Measurements from ENCODE around the gene ADAMTS9.

The ADAMTS9 gene

DNA sequence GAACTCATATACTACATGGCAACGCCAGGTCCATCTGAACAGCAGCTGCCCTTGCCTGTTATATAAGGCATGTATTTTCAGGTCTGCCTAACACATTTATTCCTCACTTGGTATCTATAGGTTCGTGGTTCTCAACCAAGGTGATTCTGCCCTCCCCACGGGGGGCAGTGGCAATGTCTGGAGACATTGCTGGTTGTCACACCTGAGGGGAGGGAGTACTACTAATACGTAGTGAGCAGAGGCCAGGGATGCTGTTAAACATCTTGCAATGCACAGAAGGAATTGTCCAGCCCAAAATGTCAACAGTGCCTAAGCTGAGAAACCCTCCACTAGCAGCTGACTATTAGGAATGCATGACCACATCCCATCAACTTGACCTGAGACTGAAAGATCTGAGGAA, 32.6 kb downstream of the ADAMTS9 start:
- DNase-seq (ENCODE audit: low read depth in 2 of 2, low spot score in 1 of 2): no peak

DNA sequence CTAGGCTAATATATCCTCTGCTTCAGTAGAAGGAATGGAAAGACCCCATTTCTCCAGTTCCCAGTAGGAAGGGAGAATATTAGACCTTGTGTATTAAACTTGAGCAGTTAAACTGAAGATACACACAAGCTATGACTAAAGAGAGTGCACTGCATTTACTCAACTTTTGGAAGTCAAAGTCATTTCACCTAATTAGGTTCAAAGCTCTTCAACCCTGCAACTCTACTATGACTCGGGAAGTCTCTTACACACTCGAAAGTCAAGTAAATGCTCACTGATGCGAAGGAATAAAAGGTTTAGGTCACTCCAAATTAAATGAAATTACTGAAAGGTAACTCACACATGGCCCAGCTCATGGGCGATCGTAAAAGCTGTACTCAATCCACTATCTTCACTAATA, 33.8 kb downstream of the ADAMTS9 start:
- DNase-seq (ENCODE audit: low read depth in 2 of 2, low spot score in 1 of 2): no peak

DNA sequence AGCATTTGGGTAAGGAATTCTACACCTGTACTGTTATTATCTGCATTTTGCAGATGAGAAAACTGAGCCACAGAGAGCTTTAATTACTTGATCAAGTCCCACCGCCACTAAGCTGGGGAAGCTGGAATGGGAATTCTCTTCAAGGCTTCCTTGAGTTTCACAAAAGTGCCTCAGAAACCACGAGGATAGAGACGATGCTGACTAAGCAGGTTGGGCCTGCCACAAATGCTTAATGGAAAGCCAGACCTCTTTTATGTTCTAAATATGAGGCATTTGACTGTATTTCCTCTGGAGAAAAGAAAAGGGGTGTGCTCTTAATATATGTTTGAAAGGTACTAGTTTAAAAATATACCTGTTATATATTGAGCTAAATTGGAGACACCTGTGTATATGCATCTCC, 34.7 kb downstream of the ADAMTS9 start:
- DNase-seq (ENCODE audit: low read depth in 2 of 2, low spot score in 1 of 2): no peak

DNA sequence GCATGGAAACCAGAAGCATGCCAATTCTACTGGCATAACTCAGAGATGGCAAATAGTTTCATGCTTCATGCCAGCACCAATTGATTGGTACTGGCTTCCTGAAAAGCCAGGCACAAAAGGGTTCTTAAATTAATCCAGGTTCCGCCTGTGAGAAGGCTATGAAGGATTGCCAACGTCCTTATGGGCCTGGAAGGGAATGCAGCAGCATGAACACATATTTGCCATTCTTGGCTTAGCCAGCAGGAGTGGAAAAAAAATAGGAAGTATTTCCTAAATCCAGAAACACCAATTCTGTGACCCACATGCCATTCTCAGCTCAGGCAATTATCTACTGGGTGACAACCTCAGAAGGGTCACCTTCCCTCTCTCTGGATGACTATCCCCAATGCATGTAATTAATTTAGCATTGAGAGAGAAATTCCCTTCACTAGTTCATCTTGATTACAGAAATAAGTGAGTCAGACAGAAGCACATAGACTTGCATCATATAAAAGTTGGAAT, 36.0 kb downstream of the ADAMTS9 start:
- no peak for DNase-seq (ENCODE audit: low read depth in 2 of 2, low spot score in 1 of 2)

DNA sequence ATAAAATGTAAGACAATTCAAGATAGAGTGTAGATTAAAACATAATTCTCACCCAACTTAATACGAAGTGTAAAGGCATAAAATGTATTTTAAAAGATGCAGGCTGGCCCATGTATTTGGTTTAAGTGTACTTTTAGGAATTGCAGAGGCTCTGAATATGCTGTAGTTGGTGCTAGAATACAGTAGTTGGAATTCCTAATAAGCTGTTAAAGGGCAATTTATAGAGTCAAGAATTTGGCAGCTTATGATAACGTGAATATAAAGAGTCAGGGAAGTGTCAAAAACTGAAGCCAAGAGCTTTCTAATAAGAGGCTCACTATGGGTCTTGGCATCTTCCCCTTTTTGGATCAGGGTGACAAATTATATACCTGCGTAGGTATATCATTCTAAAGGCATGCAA, 36.5 kb downstream of the ADAMTS9 start:
- DNase-seq (ENCODE audit: low read depth in 2 of 2, low spot score in 1 of 2): no peak

DNA sequence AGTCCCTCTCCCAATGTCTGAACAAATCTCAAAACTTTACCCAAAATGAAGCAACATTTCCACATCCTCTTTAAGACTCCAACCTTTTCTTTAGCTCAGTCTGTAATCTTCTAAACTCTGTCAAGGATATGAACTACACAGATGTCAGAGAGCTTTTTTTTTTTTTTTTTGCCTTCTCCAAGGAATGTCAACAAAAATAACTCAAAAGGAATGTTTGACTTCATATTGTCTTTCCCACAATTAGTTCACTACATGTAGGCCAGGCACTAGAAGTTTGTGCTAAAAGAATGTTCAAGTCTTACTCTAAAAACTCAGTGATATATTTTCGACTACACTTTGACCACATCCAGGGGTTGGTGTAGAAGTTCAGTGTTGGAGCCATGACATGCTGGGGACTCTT, 37.1 kb downstream of the ADAMTS9 start:
- DNase-seq (ENCODE audit: low read depth in 2 of 2, low spot score in 1 of 2): no peak

GRCh38 chr3:64650096-64650622, 37.6 kb downstream of the ADAMTS9 start:
- no peak for DNase-seq (ENCODE audit: low read depth in 2 of 2, low spot score in 1 of 2)

GRCh38 chr3:64648927-64649906, 38.6 kb downstream of the ADAMTS9 start:
- no peak for DNase-seq (ENCODE audit: low read depth in 2 of 2, low spot score in 1 of 2)

- no peak for DNase-seq (ENCODE audit: low read depth in 2 of 2, low spot score in 1 of 2)
Observed at GRCh38 chr3:64647825-64648224, 40.0 kb downstream of the ADAMTS9 start.

DNA sequence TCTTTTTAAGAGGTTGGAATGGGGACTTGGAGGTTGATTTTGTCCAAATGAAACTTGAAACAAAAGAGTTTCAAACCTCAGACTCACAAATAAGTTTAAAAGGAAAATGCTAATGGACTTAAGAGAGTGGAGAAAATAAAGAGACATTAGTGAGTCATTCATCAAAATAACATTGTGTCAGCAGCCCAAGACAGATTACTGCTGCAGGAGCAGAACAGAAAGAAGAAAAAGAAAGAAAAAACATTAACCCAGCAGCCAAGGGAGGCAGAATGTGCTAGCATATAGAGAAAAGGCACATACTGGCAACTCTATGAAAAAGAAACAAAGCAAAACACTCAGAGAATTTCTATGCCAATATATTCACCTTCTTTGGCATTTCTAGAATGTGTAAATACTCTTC, 42.6 kb downstream of the ADAMTS9 start:
- no peak for DNase-seq (ENCODE audit: low read depth in 2 of 2, low spot score in 1 of 2)

DNA sequence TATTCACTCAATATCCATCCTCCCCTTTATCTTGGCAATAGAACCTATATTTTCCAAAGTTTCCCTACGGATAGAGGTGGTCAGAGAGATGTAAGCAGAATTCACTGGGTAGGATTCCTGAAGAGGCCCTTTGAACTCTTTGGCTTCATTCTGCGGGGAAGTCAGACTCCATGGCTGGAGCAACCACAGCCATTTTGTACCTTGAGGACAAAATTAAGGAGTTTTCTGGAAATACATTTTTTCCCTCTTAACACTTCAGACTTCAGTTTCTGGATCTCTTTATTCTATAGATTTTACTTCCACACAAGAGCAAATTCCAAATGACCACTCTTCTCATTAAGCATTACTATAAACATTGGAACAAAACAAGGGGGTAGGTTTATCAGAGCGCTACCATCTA, 43.3 kb downstream of the ADAMTS9 start:
- DNase-seq (ENCODE audit: low read depth in 2 of 2, low spot score in 1 of 2): no peak

DNA sequence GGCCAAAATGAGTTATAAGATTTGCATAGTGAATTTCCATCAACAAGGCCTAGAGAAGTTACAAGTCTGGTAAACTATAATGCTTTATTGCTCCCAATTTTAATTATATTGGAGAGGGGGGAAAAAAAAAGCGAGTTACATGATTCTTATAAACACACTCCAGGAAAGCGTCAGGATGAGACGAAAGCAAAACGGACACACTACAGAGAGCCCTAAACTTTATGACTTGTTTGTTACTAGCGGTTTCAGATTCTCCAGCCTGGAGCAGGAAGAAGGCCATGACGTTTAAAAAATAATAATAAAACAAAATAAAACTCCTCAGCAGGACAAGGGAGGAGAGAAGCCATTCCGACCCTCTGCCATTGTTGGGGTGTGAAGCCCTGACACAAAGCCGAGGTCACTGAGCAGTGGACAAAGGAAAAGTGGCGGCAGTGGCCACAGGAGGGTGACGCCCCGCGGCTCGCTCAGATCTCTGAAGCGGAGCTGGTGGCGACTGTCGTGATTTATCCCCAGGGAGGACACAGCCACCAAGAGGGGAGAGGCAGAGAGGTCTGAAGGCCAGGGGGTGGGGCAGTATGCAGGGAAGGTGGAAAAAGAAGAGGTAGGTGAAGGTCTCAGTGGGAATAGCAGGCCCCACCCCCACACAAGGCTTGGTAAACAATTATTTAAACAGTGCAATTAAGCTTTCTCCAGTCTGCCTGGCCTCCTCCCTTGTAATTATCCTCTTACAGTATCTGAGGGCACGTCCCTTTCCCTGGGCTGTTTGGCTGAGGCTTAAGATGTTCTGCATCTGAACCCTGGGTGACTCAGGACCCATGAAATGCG, 45.3 kb downstream of the ADAMTS9 start:
- DNase-seq (ENCODE audit: low read depth in 2 of 2, low spot score in 1 of 2): no peak

- no peak for DNase-seq (ENCODE audit: low read depth in 2 of 2, low spot score in 1 of 2)
Observed at GRCh38 chr3:64638981-64639481, 48.8 kb downstream of the ADAMTS9 start.

GRCh38 chr3:64638511-64638910, 49.3 kb downstream of the ADAMTS9 start:
- DNase-seq (ENCODE audit: low read depth in 2 of 2, low spot score in 1 of 2): no peak

DNA sequence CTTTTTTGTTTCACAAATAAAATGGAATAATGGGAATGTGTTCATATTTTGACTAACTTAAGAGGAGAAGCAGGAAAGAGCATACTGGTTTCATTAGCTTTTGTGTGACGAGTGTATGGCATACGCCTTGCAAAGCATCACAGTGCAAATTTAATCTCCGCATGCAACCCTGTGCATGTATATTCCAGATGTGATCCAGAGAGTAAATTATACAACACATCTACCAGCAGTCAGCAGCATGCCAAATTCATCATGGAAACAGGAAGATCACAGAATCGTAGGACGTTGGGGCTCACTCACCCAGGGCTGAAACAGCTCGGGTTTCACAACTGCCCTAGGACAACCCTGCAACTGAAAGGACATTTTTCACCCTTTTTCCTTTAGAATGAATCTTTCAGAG, 53.4 kb downstream of the ADAMTS9 start:
- DNase-seq (ENCODE audit: low read depth in 2 of 2, low spot score in 1 of 2): no peak

GRCh38 chr3:64631951-64632350, 55.8 kb downstream of the ADAMTS9 start:
- DNase-seq (ENCODE audit: low read depth in 2 of 2, low spot score in 1 of 2): no peak

DNA sequence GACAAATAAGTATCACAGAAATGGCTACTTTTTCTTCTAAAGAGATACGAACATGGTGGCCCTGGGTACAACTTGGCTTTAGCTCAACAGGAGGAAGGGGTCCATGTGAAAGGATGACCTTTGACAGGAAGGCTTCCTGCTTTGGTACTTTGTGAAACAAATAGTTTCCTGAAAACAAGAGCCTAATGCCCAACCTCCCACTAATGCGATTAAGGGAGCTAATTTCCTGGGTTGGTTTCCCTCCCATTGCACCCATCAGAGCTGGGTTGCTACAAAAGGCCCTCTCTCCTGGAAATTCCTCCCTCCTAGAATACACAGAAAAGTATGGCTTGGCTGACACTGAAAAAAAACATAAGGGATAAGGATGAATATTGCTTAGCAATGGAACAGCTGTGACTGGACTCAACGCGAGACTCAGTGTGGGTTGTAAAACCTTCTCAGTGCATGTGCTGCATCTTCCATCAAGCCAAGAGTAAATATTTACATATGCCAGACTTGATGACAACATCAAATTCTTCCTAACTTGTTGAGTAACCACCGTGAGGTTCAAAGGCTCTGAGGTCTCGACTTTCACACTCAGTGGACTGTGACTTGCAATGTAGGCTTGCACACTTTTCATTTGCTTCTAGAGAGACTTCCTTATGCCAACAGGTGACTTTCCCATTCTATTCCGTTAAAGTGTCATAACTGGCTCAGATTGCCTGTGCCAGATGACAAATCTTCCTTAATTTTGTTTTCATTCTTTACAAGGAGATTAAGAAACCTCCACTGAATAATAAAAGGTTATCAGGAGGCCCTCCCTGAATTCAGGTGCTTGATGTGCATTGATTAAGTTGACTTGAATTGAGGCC, 60.1 kb downstream of the ADAMTS9 start:
- no peak for DNase-seq (ENCODE audit: low read depth in 2 of 2, low spot score in 1 of 2)

DNA sequence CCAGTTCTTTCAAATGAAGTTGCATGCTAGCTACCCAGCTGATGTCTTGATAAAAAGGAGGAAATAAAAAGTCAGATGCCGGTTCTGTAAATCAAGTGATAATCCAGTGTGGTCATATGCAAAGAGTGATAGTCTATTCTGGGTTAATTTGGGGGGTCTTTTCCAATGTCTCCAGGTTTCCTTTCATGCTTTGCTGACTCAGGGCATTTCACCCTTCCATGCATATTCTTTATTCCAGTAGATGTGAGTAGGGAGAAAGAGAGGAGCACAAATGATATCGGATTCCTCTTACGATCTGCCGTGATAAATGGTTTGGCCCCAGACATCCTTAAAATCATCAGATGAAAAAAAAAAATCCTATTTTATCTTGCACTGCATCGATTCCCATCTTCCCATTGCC, 60.8 kb downstream of the ADAMTS9 start:
- no peak for DNase-seq (ENCODE audit: low read depth in 2 of 2, low spot score in 1 of 2)

- no peak for DNase-seq (ENCODE audit: low read depth in 2 of 2, low spot score in 1 of 2)
Observed at GRCh38 chr3:64625381-64625780, 62.4 kb downstream of the ADAMTS9 start.

DNA sequence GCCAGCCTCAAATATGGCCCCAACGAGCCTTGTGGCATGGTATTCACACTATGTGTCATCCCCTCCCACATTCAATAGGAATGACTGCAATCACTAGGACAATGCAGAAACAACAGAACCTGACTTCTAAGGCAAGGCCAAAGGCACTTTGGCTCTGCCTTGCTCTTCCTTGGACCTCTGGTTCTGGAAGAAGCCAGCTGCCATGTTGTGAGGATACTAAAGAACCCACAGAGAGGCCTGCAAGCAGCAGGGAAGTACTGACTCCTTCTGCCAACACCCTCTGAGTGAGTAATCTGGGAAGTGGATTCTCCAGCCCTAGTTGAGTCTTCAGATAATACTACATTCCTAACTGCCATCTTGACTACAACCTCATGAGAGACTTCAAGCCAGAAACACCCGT, 64.7 kb downstream of the ADAMTS9 start:
- DNase-seq (ENCODE audit: low read depth in 2 of 2, low spot score in 1 of 2): no peak
